HCT116 (cell line): ENCODE results near the gene GPR78. TPM values are rescaled to one million over a fixed set of nuclear protein-coding genes. Genes with fewer than 3 reads are reported as not detected.

ENCODE experiments used
- ATAC-seq: fragments of 200-7000 bp; cut with Tn5 transposase; 2 replicates; pipeline ENCODE4 v1.9.1; 2020; ENCODE audit warnings: mild to moderate bottlenecking, moderate library complexity
- BruUV-seq: library from RNA; stranded (reverse); fragments of 400-500 nt; replicated peaks from 2 replicates; lab custom pipeline; 2021; lab: Mats Ljungman, UMichigan
- CTCF ChIA-PET: fragments of 300-600 bp; sonication (Branson Sonifier 250); formaldehyde crosslinking; loops from one replicate; lab custom pipeline; 2021; ENCODE audit warnings: antibody characterized with exemption; lab: Charles Lee
- POLR2A ChIA-PET: fragments of 300-600, 350-600 bp; sonication (Branson Sonifier 250); formaldehyde crosslinking; loops from one replicate; lab custom pipeline; 2021; ENCODE audit warnings: antibody characterized with exemption; lab: Charles Lee
- RAD21 ChIA-PET, 2 experiments: fragments of 300-600 bp; sonication (Branson Sonifier 250); formaldehyde crosslinking; loops; one replicate each; lab custom pipeline; 2023; ENCODE audit warnings: low total read pairs in 2 of 2; ENCODE audit not compliant: uncharacterized antibody in 2 of 2, unreplicated experiment in 2 of 2, low non-redundant PET in 1 of 2; lab: Charles Lee
- DNase-seq: peaks from one replicate; pipeline ENCODE4 v3.0.0-alpha.2; 2010; ENCODE audit warnings: low read depth, low spot score
- H2AFZ ChIP-seq: fragments of 200-600 bp; shearing (Covaris generic), sonication (generic); 2 replicates; pipeline ENCODE4 v1.6.1; 2017; ENCODE audit warnings: low read depth, mixed run types, mixed read lengths, antibody characterized with exemption, low read length; ENCODE audit not compliant: poor library complexity, severe bottlenecking
- H3K27ac ChIP-seq: 2 replicates; pipeline ENCODE4 v1.5.1; 2012; ENCODE audit warnings: low read depth, low read length
- H3K27me3 ChIP-seq: fragments of 200-600 bp; sonication (generic); 2 replicates; pipeline ENCODE4 v1.6.1; 2016; ENCODE audit warnings: mixed run types, low read length, mixed read lengths; ENCODE audit not compliant: insufficient read depth
- H3K36me3 ChIP-seq, 2 experiments: fragments of 200-500 bp in 1 of 2; fragments of 200-600 bp in 1 of 2; sonication (Bioruptor generic) in 1 of 2; sonication (generic) in 1 of 2; 2 replicates each; pipeline versions ENCODE4 v1.5.1 to v1.6.1; 2014 to 2016; ENCODE audit warnings: low read length in 2 of 2, inconsistent platforms in 1 of 2, mixed read lengths in 1 of 2, mixed run types in 1 of 2; ENCODE audit not compliant: insufficient read depth in 2 of 2, control insufficient read depth in 1 of 2
- H3K4me1 ChIP-seq, 2 experiments: fragments of 200-600 bp in 1 of 2; sonication (generic) in 1 of 2; 2 replicates each; pipeline versions ENCODE4 v1.5.1 to v1.6.1; 2012 to 2017; ENCODE audit warnings: low read length in 2 of 2, inconsistent platforms in 1 of 2, mild to moderate bottlenecking in 1 of 2, mixed read lengths in 1 of 2, mixed run types in 1 of 2, moderate library complexity in 1 of 2; ENCODE audit not compliant: insufficient read depth in 2 of 2, control insufficient read depth in 1 of 2
- H3K4me2 ChIP-seq: fragments of 200-600 bp; sonication (generic); 2 replicates; pipeline ENCODE4 v1.6.1; 2017; ENCODE audit warnings: mixed run types, low read length, mixed read lengths
- H3K4me3 ChIP-seq, 2 experiments: fragments of 200-600 bp in 1 of 2; sonication (generic) in 1 of 2; replicated peaks in 1 of 2; 2 replicates each; pipeline ENCODE4 v1.5.1; 2011 to 2016; ENCODE audit warnings: low read length in 2 of 2, control low read depth in 1 of 2, low read depth in 1 of 2, mild to moderate bottlenecking in 1 of 2, mixed read lengths in 1 of 2, mixed run types in 1 of 2
- H3K79me2 ChIP-seq: fragments of 200-600 bp; sonication (generic); 2 replicates; pipeline ENCODE4 v1.6.1; 2017; ENCODE audit warnings: mild to moderate bottlenecking, mixed run types, low read length, moderate library complexity, mixed read lengths; ENCODE audit not compliant: insufficient read depth
- H3K9ac ChIP-seq: fragments of 200-600 bp; sonication (generic); 2 replicates; pipeline ENCODE4 v1.6.1; 2016; ENCODE audit warnings: low read length, mixed read lengths
- H3K9me2 ChIP-seq: fragments of 200-600 bp; sonication (generic), shearing (Covaris generic); 2 replicates; pipeline ENCODE4 v1.6.1; 2017; ENCODE audit warnings: mixed run types, mild to moderate bottlenecking, moderate library complexity; ENCODE audit not compliant: insufficient read depth
- H3K9me3 ChIP-seq, 2 experiments: fragments of 200-500 bp in 1 of 2; fragments of 200-600 bp in 1 of 2; sonication (Bioruptor generic) in 1 of 2; sonication (generic) in 1 of 2; 2 replicates each; pipeline ENCODE4 v1.6.1; 2014 to 2017; ENCODE audit warnings: low read length in 2 of 2, mixed read lengths in 2 of 2, inconsistent platforms in 1 of 2, low read depth in 1 of 2, mild to moderate bottlenecking in 1 of 2, mixed run types in 1 of 2, moderate library complexity in 1 of 2; ENCODE audit not compliant: control insufficient read depth in 1 of 2, insufficient read depth in 1 of 2
- H4K20me1 ChIP-seq: fragments of 200-600 bp; sonication (generic), shearing (Covaris generic); 2 replicates; pipeline ENCODE4 v1.6.1; 2017; ENCODE audit warnings: mixed run types, mild to moderate bottlenecking, moderate library complexity; ENCODE audit not compliant: insufficient read depth
- ATF3 ChIP-seq: IDR thresholded peaks from 2 replicates; pipeline ENCODE4 v1.6.1; 2012
- CBX3 ChIP-seq: IDR thresholded peaks from 2 replicates; pipeline ENCODE4 v1.6.1; 2012; ENCODE audit warnings: low read depth
- CTCF ChIP-seq, 3 experiments: fragments of 200-600 bp in 1 of 3; sonication (generic) in 1 of 3; IDR thresholded peaks in 2 of 3; conservative IDR thresholded peaks in 1 of 3; 2 replicates each; pipeline ENCODE4 v1.5.1; 2012 to 2017; ENCODE audit warnings: low read depth in 2 of 3, low read length in 2 of 3, antibody characterized with exemption in 1 of 3, borderline replicate concordance in 1 of 3, control low read depth in 1 of 3, mild to moderate bottlenecking in 1 of 3, mixed read lengths in 1 of 3, mixed run types in 1 of 3, moderate library complexity in 1 of 3; ENCODE audit not compliant: insufficient read depth in 1 of 3
- EGR1 ChIP-seq: IDR thresholded peaks from 2 replicates; pipeline ENCODE4 v1.6.1; 2012; ENCODE audit warnings: low read depth
- ELF1 ChIP-seq: IDR thresholded peaks from 2 replicates; pipeline ENCODE4 v1.6.1; 2012; ENCODE audit warnings: low read depth, borderline replicate concordance
- EZH2phosphoT487 ChIP-seq: fragments of 200-600 bp; IDR thresholded peaks from 2 replicates; pipeline ENCODE4 v1.6.1; 2018; ENCODE audit warnings: antibody characterized with exemption, borderline replicate concordance
- POLR2A ChIP-seq: IDR thresholded peaks from 2 replicates; pipeline ENCODE4 v1.7.0; 2011; ENCODE audit warnings: borderline replicate concordance; ENCODE audit not compliant: insufficient read depth, insufficient read length; ENCODE audit errors: extremely low read depth
- POLR2AphosphoS5 ChIP-seq: IDR thresholded peaks from 2 replicates; pipeline ENCODE4 v1.6.1; 2011; ENCODE audit warnings: mild to moderate bottlenecking, low read depth, low read length, moderate library complexity
- SRF ChIP-seq: IDR thresholded peaks from 2 replicates; pipeline ENCODE4 v1.6.1; 2012; ENCODE audit warnings: low read depth
- TCF7L2 ChIP-seq: IDR thresholded peaks from 2 replicates; pipeline ENCODE4 v1.7.0; 2011; ENCODE audit warnings: borderline replicate concordance, inconsistent platforms; ENCODE audit not compliant: insufficient read depth, insufficient read length; ENCODE audit errors: extremely low read depth
- ZFX ChIP-seq: fragments of 450-650 bp; IDR thresholded peaks from 2 replicates; pipeline ENCODE4 v1.6.1; 2017
- ZNF274 ChIP-seq: fragments of 200-500 bp; sonication (Bioruptor generic); IDR thresholded peaks from 2 replicates; pipeline ENCODE4 v1.6.1; 2014; ENCODE audit warnings: mild to moderate bottlenecking, low read depth, low read length, inconsistent platforms
- intact Hi-C: fragments of 100-400 bp; cut with micrococcal nuclease; formaldehyde crosslinking; loops from 2 replicates; pipeline ENCODE4 v1.10.0; 2022
- total RNA-seq: library from RNA; stranded (reverse); gene quantifications from one replicate; pipeline ENCODE4 v1.2.1, GENCODE V29; 2021; ENCODE audit not compliant: unreplicated experiment
- TF ChIP-seq, protein P1 (sequence below): IDR thresholded peaks from 2 replicates; pipeline ENCODE4 v1.6.1; 2012; ENCODE audit warnings: low read depth

Gene GPR78
- total RNA-seq, 1 experiment from 2014 or later, result not detected

GRCh38 chr4:8552024-8552423 lies 28.2 kb upstream of the GPR78 start:
- ATAC-seq, result no peak
- no TSS peak for BruUV-seq
- RAD21 ChIA-PET, result no interaction called here

More at GRCh38 chr4:8552024-8552423, 28.2 kb upstream of the GPR78 start:
- H3K4me3 ChIP-seq, result no peak overlapping the region
- 0 out of 2 replicates have a peak, but pooled peaks cover 2% of the 10 kb centered on the region for H3K27me3 ChIP-seq
- H4K20me1 ChIP-seq, result no peaks in the 10 kb centered on the region
- no peak for DNase-seq
- no peaks in the 10 kb centered on the region for H3K79me2 ChIP-seq
- TF ChIP-seq EZH2phosphoT487 (no peak), EGR1 (no peak), ATF3 (no peak), CBX3 (no peak), POLR2A (no peak), ELF1 (no peak), ZNF274 (no peak), TCF7L2 (no peak), SRF (no peak), POLR2AphosphoS5 (no peak), ZFX (no peak), CTCF (IDR thresholded peaks at IDR 0.05 in 2 of 3, conservative IDR thresholded peaks at IDR 0.05 in 1 of 3; ENCODE audit: borderline replicate concordance in 1 of 3, insufficient read depth in 1 of 3, low read depth in 2 of 3, low read length in 2 of 3) (no peak)
- TF ChIP-seq, protein P1, sequence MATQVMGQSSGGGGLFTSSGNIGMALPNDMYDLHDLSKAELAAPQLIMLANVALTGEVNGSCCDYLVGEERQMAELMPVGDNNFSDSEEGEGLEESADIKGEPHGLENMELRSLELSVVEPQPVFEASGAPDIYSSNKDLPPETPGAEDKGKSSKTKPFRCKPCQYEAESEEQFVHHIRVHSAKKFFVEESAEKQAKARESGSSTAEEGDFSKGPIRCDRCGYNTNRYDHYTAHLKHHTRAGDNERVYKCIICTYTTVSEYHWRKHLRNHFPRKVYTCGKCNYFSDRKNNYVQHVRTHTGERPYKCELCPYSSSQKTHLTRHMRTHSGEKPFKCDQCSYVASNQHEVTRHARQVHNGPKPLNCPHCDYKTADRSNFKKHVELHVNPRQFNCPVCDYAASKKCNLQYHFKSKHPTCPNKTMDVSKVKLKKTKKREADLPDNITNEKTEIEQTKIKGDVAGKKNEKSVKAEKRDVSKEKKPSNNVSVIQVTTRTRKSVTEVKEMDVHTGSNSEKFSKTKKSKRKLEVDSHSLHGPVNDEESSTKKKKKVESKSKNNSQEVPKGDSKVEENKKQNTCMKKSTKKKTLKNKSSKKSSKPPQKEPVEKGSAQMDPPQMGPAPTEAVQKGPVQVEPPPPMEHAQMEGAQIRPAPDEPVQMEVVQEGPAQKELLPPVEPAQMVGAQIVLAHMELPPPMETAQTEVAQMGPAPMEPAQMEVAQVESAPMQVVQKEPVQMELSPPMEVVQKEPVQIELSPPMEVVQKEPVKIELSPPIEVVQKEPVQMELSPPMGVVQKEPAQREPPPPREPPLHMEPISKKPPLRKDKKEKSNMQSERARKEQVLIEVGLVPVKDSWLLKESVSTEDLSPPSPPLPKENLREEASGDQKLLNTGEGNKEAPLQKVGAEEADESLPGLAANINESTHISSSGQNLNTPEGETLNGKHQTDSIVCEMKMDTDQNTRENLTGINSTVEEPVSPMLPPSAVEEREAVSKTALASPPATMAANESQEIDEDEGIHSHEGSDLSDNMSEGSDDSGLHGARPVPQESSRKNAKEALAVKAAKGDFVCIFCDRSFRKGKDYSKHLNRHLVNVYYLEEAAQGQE, result no peak
- TF ChIP-seq, all 23 proteins: peak for 0
- Histone ChIP-seq H2AFZ (no peak overlapping the region), H3K36me3 (no peaks in the 10 kb centered on the region), H3K27ac (no peak overlapping the region), H3K9ac (no peak overlapping the region), H3K9me2 (no peaks in the 10 kb centered on the region), H3K9me3 (no peaks in the 10 kb centered on the region), H3K4me1 (peaks cover 0 to 17% of the 10 kb centered on the region in 2 experiments; a peak in 3 of 4 replicates), H3K4me2 (no peak overlapping the region)
- ChIA-PET POLR2A (no interaction called here), CTCF (no interaction called here)
- intact Hi-C loops, result no loop called here
